Panc1 (cell line): Measurements from ENCODE around the gene PEAR1. TPM values are rescaled to one million over a fixed set of nuclear protein-coding genes. Genes with fewer than 3 reads are reported as not detected.

Experiments
- ATAC-seq: fragments of 200-7000 bp; cut with Tn5 transposase; 2 replicates; pipeline ENCODE4 v1.9.1; 2020; ENCODE audit warnings: mild to moderate bottlenecking, moderate library complexity
- BruUV-seq: library from RNA; stranded (reverse); fragments of 400-500 nt; replicated peaks from 2 replicates; lab custom pipeline; 2021; lab: Mats Ljungman, UMichigan
- CTCF ChIA-PET: fragments of 300-600 bp; sonication (Branson Sonifier 250); formaldehyde crosslinking; loops from one replicate; lab custom pipeline; 2022; ENCODE audit warnings: antibody characterized with exemption; lab: Charles Lee
- POLR2A ChIA-PET: fragments of 300-600 bp; sonication (Branson Sonifier 250); formaldehyde crosslinking; loops from one replicate; lab custom pipeline; 2022; ENCODE audit warnings: antibody characterized with exemption; lab: Charles Lee
- DNase-seq: peaks from one replicate; pipeline ENCODE4 v3.0.0-alpha.2; 2010; ENCODE audit warnings: low read depth, low spot score
- H3K27ac ChIP-seq: 2 replicates; pipeline ENCODE4 v1.5.1; 2011; ENCODE audit warnings: mild to moderate bottlenecking, low read length, inconsistent platforms
- H3K27me3 ChIP-seq: fragments of 200-500 bp; sonication (Bioruptor generic); 2 replicates; pipeline ENCODE4 v1.6.0; 2014; ENCODE audit warnings: low read length, inconsistent platforms; ENCODE audit not compliant: control insufficient read depth, insufficient read depth
- H3K36me3 ChIP-seq: fragments of 200-500 bp; sonication (Bioruptor generic); 2 replicates; pipeline ENCODE4 v1.5.1; 2014; ENCODE audit warnings: inconsistent platforms, mild to moderate bottlenecking, low read length, moderate library complexity; ENCODE audit not compliant: control insufficient read depth, insufficient read depth
- H3K4me1 ChIP-seq: 2 replicates; pipeline ENCODE4 v1.5.1; 2011; ENCODE audit warnings: inconsistent platforms, mild to moderate bottlenecking, low read length, moderate library complexity; ENCODE audit not compliant: control insufficient read depth, insufficient read depth
- H3K4me3 ChIP-seq, 2 experiments: 2 replicates each; pipeline ENCODE4 v1.5.1; 2011 to 2012; ENCODE audit warnings: low read depth in 2 of 2, low read length in 2 of 2, mild to moderate bottlenecking in 2 of 2, inconsistent platforms in 1 of 2, moderate library complexity in 1 of 2
- H3K9me3 ChIP-seq: fragments of 200-500 bp; sonication (Bioruptor generic); 2 replicates; pipeline ENCODE4 v1.5.1; 2014; ENCODE audit warnings: low read depth, mild to moderate bottlenecking, inconsistent platforms, low read length, moderate library complexity; ENCODE audit not compliant: control insufficient read depth, insufficient read depth
- CTCF ChIP-seq: fragments of 450-650 bp; IDR thresholded peaks from 2 replicates; pipeline ENCODE4 v1.5.1; 2017; ENCODE audit warnings: mild to moderate bottlenecking
- POLR2AphosphoS5 ChIP-seq: IDR thresholded peaks from 2 replicates; pipeline ENCODE4 v1.6.1; 2012; ENCODE audit warnings: mild to moderate bottlenecking, low read depth, low read length, moderate library complexity
- SIN3A ChIP-seq: IDR thresholded peaks from 2 replicates; pipeline ENCODE4 v1.6.1; 2012; ENCODE audit warnings: low read depth, mild to moderate bottlenecking, low read length, moderate library complexity, borderline replicate concordance; ENCODE audit not compliant: insufficient read depth
- TCF7L2 ChIP-seq: IDR thresholded peaks from 2 replicates; pipeline ENCODE4 v1.6.1; 2011; ENCODE audit warnings: mild to moderate bottlenecking, low read depth, low read length, inconsistent platforms
- in situ Hi-C: cut with HindIII; loops from 2 replicates; pipeline ENCODE4 v1.10.0; 2016; ENCODE audit warnings: low sequenced_read_pairs, low pct_unique_long_range_greater_than_20kb
- intact Hi-C: fragments of 100-400 bp; cut with micrococcal nuclease; formaldehyde crosslinking; loops from one replicate; pipeline ENCODE4 v1.10.0; 2022; ENCODE audit not compliant: unreplicated experiment
- total RNA-seq: library from RNA; stranded (reverse); gene quantifications from one replicate; pipeline ENCODE4 v1.2.1, GENCODE V29; 2021; ENCODE audit not compliant: unreplicated experiment
- TF ChIP-seq, protein P1 (sequence below), 2 experiments: IDR thresholded peaks; 2 replicates each; pipeline ENCODE4 v1.6.1; 2011 to 2012; ENCODE audit warnings: low read depth in 2 of 2, control low read depth in 1 of 2, low read length in 1 of 2, mild to moderate bottlenecking in 1 of 2, moderate library complexity in 1 of 2; ENCODE audit not compliant: insufficient read depth in 1 of 2

PEAR1 gene
- total RNA-seq, 1 experiment from 2014 or later: 16.1 TPM

DNA sequence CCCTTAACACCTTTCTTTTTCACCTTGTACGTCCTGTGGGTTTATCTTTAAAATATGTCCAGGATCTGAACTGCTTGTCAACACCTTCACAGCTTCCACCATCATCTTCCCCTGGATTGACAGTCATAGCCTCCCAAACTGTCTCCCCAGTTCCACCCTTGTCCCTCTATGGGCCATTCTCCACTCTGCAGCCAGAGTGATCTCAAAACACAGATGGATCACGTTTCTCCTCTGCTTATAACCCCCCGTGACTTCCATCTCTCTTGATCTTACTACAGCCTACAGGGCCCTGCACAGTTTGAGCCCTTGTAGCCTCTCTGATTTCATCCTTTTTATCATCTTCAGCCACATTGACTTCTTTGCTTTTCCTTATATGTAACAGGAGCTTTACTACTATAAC is 38.9 kb upstream of the PEAR1 start:
- no TSS peak for BruUV-seq
- H3K27me3 ChIP-seq: no peaks in the 10 kb centered on the region
- H3K36me3 ChIP-seq: no peaks in the 10 kb centered on the region
- POLR2A ChIA-PET: no interaction called here
- H3K27ac ChIP-seq: no peak overlapping the region
- H3K9me3 ChIP-seq: no peaks in the 10 kb centered on the region
- intact Hi-C loops: loop anchor here (10.0 kb wide), 1 partner anchor 70 kb away; the partner anchor contains the start of gene LRRC71
- in situ Hi-C loops: no loop called here
- no peak for TF ChIP-seq TCF7L2
- no peak for TF ChIP-seq SIN3A
- no peak for TF ChIP-seq POLR2AphosphoS5
- TF ChIP-seq, protein P1, sequence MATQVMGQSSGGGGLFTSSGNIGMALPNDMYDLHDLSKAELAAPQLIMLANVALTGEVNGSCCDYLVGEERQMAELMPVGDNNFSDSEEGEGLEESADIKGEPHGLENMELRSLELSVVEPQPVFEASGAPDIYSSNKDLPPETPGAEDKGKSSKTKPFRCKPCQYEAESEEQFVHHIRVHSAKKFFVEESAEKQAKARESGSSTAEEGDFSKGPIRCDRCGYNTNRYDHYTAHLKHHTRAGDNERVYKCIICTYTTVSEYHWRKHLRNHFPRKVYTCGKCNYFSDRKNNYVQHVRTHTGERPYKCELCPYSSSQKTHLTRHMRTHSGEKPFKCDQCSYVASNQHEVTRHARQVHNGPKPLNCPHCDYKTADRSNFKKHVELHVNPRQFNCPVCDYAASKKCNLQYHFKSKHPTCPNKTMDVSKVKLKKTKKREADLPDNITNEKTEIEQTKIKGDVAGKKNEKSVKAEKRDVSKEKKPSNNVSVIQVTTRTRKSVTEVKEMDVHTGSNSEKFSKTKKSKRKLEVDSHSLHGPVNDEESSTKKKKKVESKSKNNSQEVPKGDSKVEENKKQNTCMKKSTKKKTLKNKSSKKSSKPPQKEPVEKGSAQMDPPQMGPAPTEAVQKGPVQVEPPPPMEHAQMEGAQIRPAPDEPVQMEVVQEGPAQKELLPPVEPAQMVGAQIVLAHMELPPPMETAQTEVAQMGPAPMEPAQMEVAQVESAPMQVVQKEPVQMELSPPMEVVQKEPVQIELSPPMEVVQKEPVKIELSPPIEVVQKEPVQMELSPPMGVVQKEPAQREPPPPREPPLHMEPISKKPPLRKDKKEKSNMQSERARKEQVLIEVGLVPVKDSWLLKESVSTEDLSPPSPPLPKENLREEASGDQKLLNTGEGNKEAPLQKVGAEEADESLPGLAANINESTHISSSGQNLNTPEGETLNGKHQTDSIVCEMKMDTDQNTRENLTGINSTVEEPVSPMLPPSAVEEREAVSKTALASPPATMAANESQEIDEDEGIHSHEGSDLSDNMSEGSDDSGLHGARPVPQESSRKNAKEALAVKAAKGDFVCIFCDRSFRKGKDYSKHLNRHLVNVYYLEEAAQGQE (IDR thresholded peaks at IDR 0.05; ENCODE audit: insufficient read depth in 1 of 2, low read depth in 2 of 2, low read length in 1 of 2): no peak
- TF ChIP-seq CTCF: no peak
- ATAC-seq: no peak
- DNase-seq: no peak
- CTCF ChIA-PET: no interaction called here
- H3K4me3 ChIP-seq: no peak overlapping the region
- H3K4me1 ChIP-seq: peaks cover 8% of the 10 kb centered on the region; the same call in 1 of the 2 replicates

DNA sequence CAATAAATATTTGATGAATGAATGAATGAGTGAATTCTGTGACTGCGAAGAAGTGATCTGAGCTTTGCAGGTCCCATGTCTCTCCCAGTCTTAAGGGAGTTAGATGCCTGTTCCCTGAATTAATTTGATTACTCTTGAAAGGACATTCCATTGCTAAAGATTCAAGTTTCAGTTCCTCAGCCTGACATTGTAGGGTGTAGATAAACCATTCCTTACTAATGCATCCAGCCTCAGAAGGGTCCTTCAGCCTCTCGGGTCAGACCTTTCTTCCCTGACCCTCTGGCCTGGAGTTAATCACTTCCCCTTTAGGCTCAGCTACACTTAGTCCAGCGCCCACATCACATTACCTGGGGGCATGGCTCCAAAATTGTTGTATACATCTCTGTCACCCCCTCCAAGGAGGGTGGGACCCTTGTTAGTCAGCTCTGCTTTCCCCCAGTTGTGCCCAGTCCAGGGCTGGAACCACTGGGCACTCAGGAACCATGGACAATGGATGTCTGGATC is 37.2 kb upstream of the PEAR1 start:
- Histone ChIP-seq H3K9me3 (no peaks in the 10 kb centered on the region), H3K27ac (no peak overlapping the region), H3K27me3 (no peaks in the 10 kb centered on the region; the same call in 1 of the 2 replicates), H3K4me1 (peaks cover 13% of the 10 kb centered on the region), H3K4me3 (no peak overlapping the region), H3K36me3 (no peaks in the 10 kb centered on the region)
- no peak for ATAC-seq
- DNase-seq: no peak
- TF ChIP-seq POLR2AphosphoS5 (no peak), CTCF (no peak), TCF7L2 (no peak), SIN3A (no peak)
- TF ChIP-seq, protein P1 (IDR thresholded peaks at IDR 0.05; ENCODE audit: insufficient read depth in 1 of 2, low read depth in 2 of 2, low read length in 1 of 2): no peak
- ChIA-PET CTCF (interaction anchor here (0.5 to 0.6 kb wide), 2 partner anchors 18 to 93 kb away, joined by 3 to 4 read pairs; no protein-coding TSS in a partner anchor), POLR2A (interaction anchor here (0.6 kb wide), 1 partner anchor 55 kb away, joined by 3 read pairs; no protein-coding TSS in a partner anchor)
- no TSS peak for BruUV-seq
- in situ Hi-C loops: no loop called here
- intact Hi-C loops: loop anchor here (10.0 kb wide), 1 partner anchor 68 kb away; the partner anchor contains the start of gene LRRC71
